Peyer's patch (tissue), 4 donors: ENCODE results near the gene H2BK1. TPM values are rescaled to one million over a fixed set of nuclear protein-coding genes. Genes with fewer than 3 reads are reported as not detected.

Source experiments
- DNase-seq, 3 donors: peaks; one replicate each; pipeline ENCODE4 v3.0.0-alpha.2; 2017 to 2019
- H3K27ac ChIP-seq, 4 donors: fragments of 200-600 bp; sonication (generic); one replicate each; pipeline ENCODE4 v1.5.1; 2016 to 2019
- H3K27me3 ChIP-seq, 2 donors: fragments of 200-600 bp; sonication (generic); one replicate each; pipeline ENCODE4 v1.5.1; 2019
- H3K36me3 ChIP-seq, 3 donors: fragments of 200-600 bp; sonication (generic); one replicate each; pipeline ENCODE4 v1.5.1; 2016 to 2019
- H3K4me1 ChIP-seq, 4 donors: fragments of 200-600 bp; sonication (generic); one replicate each; pipeline ENCODE4 v1.5.1; 2016 to 2019
- H3K4me3 ChIP-seq, 4 donors: fragments of 200-600 bp; sonication (generic); 1 replicate in 3 of 4; 2 replicates in 1 of 4; pipeline ENCODE4 v1.5.1; 2016 to 2019; ENCODE audit warnings: mild to moderate bottlenecking in 1 of 4
- H3K9me3 ChIP-seq, 4 donors: fragments of 200-600 bp; sonication (generic); one replicate each; pipeline ENCODE4 v1.5.1; 2016 to 2019; ENCODE audit warnings: mild to moderate bottlenecking in 1 of 4
- CTCF ChIP-seq, 6 experiments: fragments of 450-650 bp in 4 of 6; fragments of 200-600 bp in 2 of 6; sonication (generic) in 1 of 6; IDR thresholded peaks; one replicate each; pipeline ENCODE4 v1.5.1; 2017 to 2019; ENCODE audit warnings: antibody characterized with exemption in 6 of 6, mild to moderate bottlenecking in 3 of 6, moderate library complexity in 1 of 6
- POLR2A ChIP-seq, 2 donors: fragments of 450-650 bp; IDR thresholded peaks; one replicate each; pipeline ENCODE4 v1.5.1; 2017; ENCODE audit warnings: antibody characterized with exemption in 2 of 2, mild to moderate bottlenecking in 2 of 2, moderate library complexity in 2 of 2
- total RNA-seq, 4 donors: library from RNA; depleted of rRNA; stranded (reverse); fragments of >200 nt; gene quantifications; one replicate each; pipeline ENCODE4 v1.1.0, GENCODE V29; 2016

Gene H2BK1
- total RNA-seq, 4 donors from 2014 or later: not detected

GRCh38 chr7:151215396-151215795 is 5.1 kb upstream of the H2BK1 start:
- Histone ChIP-seq H3K27me3 (no peaks in the 10 kb centered on the region), H3K36me3 (peaks cover 0 to 72% (median 0%) of the 10 kb centered on the region in 3 donors), H3K4me1 (no peaks in the 10 kb centered on the region), H3K27ac (peak overlapping the region in 2 of 4 donors; percentile 52), H3K4me3 (no peak overlapping the region), H3K9me3 (no peaks in the 10 kb centered on the region)
- DNase-seq: peak in 1 of 3 donors; percentile 55
- TF ChIP-seq POLR2A (IDR thresholded peaks at IDR 0.05) (no peak), CTCF (IDR thresholded peaks at IDR 0.05) (no peak)

- Histone ChIP-seq H3K4me3 (no peak overlapping the region), H3K27ac (no peak overlapping the region), H3K9me3 (no peaks in the 10 kb centered on the region), H3K27me3 (no peaks in the 10 kb centered on the region), H3K4me1 (no peaks in the 10 kb centered on the region), H3K36me3 (peaks cover 0 to 57% (median 0%) of the 10 kb centered on the region in 3 donors)
- no peak for TF ChIP-seq CTCF (IDR thresholded peaks at IDR 0.05)
- no peak for TF ChIP-seq POLR2A (IDR thresholded peaks at IDR 0.05)
- peak in 1 of 3 donors; percentile 34 for DNase-seq
Observed at GRCh38 chr7:151213826-151214225, 3.5 kb upstream of the H2BK1 start.

- Histone ChIP-seq H3K9me3 (no peaks in the 10 kb centered on the region), H3K27me3 (no peaks in the 10 kb centered on the region), H3K4me3 (no peak overlapping the region), H3K36me3 (peaks cover 0 to 45% (median 0%) of the 10 kb centered on the region in 3 donors), H3K4me1 (no peaks in the 10 kb centered on the region), H3K27ac (no peak overlapping the region)
- TF ChIP-seq CTCF (IDR thresholded peaks at IDR 0.05) (no peak), POLR2A (IDR thresholded peaks at IDR 0.05) (no peak)
- no peak for DNase-seq
Observed at GRCh38 chr7:151212626-151213025, 2.3 kb upstream of the H2BK1 start.

GRCh38 chr7:151211155-151211772 is 976 bp upstream of the H2BK1 start:
- Histone ChIP-seq H3K4me1 (no peaks in the 10 kb centered on the region), H3K27me3 (no peaks in the 10 kb centered on the region), H3K4me3 (no peak overlapping the region), H3K27ac (no peak overlapping the region), H3K9me3 (no peaks in the 10 kb centered on the region), H3K36me3 (peaks cover 0 to 31% (median 0%) of the 10 kb centered on the region in 3 donors)
- TF ChIP-seq POLR2A (IDR thresholded peaks at IDR 0.05) (no peak), CTCF (IDR thresholded peaks at IDR 0.05) (no peak)
- DNase-seq: no peak

GRCh38 chr7:151209588-151209987 is 700 bp downstream of the H2BK1 start:
- Histone ChIP-seq H3K27ac (no peak overlapping the region), H3K9me3 (no peaks in the 10 kb centered on the region), H3K27me3 (no peaks in the 10 kb centered on the region), H3K36me3 (peaks cover 0 to 17% (median 0%) of the 10 kb centered on the region in 3 donors), H3K4me1 (no peaks in the 10 kb centered on the region), H3K4me3 (no peak overlapping the region)
- DNase-seq: no peak
- TF ChIP-seq CTCF (IDR thresholded peaks at IDR 0.05) (no peak), POLR2A (IDR thresholded peaks at IDR 0.05) (no peak)
